Breast epithelium (tissue), 4 donors: ENCODE measurements around the gene PRSS36. TPM values are rescaled to one million over a fixed set of nuclear protein-coding genes. Genes with fewer than 3 reads are reported as not detected.
"Not testable (repeated sequence)": the region's sequence is repeated elsewhere in the genome, so short reads cannot be mapped to it uniquely, and the experiment has no call there.

Experiments
- DNase-seq, 2 donors: peaks; one replicate each; pipeline ENCODE4 v3.0.0-alpha.2; 2019; ENCODE audit warnings: low spot score in 2 of 2
- H3K27ac ChIP-seq, 2 donors: fragments of 200-600 bp; sonication (generic) in 1 of 2; one replicate each; pipeline ENCODE4 v1.5.1; 2016 to 2019; ENCODE audit warnings: mild to moderate bottlenecking in 1 of 2
- H3K27me3 ChIP-seq, 2 donors: fragments of 200-600 bp; sonication (generic) in 1 of 2; one replicate each; pipeline versions ENCODE4 v1.5.1 to v1.6.0; 2017 to 2019; ENCODE audit warnings: control low read depth in 1 of 2, mild to moderate bottlenecking in 1 of 2
- H3K36me3 ChIP-seq: fragments of 200-600 bp; one replicate; pipeline ENCODE4 v1.5.1; 2019
- H3K4me1 ChIP-seq, 2 donors: fragments of 200-600 bp; sonication (generic); one replicate each; pipeline ENCODE4 v1.5.1; 2016 to 2019; ENCODE audit warnings: control low read depth in 1 of 2
- H3K4me3 ChIP-seq, 3 donors: fragments of 200-600 bp; sonication (generic); 1 replicate in 2 of 3; 2 replicates in 1 of 3; pipeline ENCODE4 v1.5.1; 2016 to 2019; ENCODE audit warnings: mild to moderate bottlenecking in 3 of 3, moderate library complexity in 2 of 3
- H3K9me3 ChIP-seq, 2 donors: fragments of 200-600 bp; sonication (generic) in 1 of 2; one replicate each; pipeline ENCODE4 v1.5.1; 2016 to 2019; ENCODE audit warnings: control low read depth in 1 of 2
- POLR2A ChIP-seq: fragments of 450-650 bp; IDR thresholded peaks from one replicate; pipeline ENCODE4 v1.6.1; 2016; ENCODE audit warnings: antibody characterized with exemption, mild to moderate bottlenecking, moderate library complexity
- POLR2AphosphoS5 ChIP-seq, 3 donors: sonication (generic); formaldehyde crosslinking; IDR thresholded peaks; one replicate each; pipeline ENCODE4 v1.6.1; 2017; ENCODE audit warnings: antibody characterized with exemption in 3 of 3
- intact Hi-C: fragments of 100-400 bp; cut with DNase I; formaldehyde crosslinking; loops from one replicate; pipeline ENCODE4 v1.15.1; 2023; ENCODE audit warnings: low total_unique reads
- total RNA-seq, 3 donors: library from RNA; depleted of rRNA; stranded (reverse); fragments of >200 nt; gene quantifications; one replicate each; pipeline ENCODE4 v1.1.0, GENCODE V29; 2016
- TF ChIP-seq, protein P1 (sequence below), 3 donors: fragments of 450-650 bp; IDR thresholded peaks; one replicate each; pipeline ENCODE4 v1.5.1; 2016 to 2017; ENCODE audit warnings: antibody characterized with exemption in 3 of 3, mild to moderate bottlenecking in 3 of 3, moderate library complexity in 3 of 3

PRSS36 gene
- total RNA-seq, 3 donors from 2014 or later: 0.98 to 8.3 (median 2.0) TPM

DNA sequence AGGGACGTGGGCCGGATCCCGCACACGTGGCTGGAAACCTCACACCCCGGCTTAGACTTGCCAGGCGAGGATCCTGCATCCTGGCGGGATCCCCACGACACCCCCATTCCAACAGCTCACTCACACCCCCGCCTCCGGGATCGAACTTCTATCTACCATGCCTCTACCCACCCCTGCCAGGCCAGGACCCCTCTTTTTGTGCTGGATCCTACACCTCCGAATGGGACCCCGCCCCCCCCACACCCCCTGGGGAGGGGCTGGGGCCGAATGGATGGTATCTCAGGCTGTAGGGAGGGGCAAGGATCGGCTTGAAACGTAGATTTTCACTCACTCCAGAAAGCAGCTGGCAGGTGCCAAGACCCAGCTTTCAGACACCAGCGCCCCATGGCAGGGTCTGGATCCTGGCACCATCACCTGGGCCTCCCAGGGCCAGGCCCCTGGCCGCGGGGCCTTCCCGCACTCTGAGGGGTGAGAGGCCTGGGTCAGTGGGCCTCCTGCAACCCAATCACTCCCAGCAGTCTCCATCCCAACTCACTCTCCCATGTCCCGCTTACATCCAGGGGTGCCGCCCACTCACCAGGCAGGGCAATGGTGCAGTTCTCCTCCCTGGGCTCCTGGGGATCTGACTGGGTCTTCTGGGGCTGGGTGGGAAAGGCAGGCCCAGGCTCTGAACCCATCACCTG lies 6.7 kb downstream of the PRSS36 start:
- Histone ChIP-seq H3K36me3 (no peaks in the 10 kb centered on the region), H3K4me3 (peak overlapping the region; percentile 42 to 83 (median 57)), H3K27ac (peak overlapping the region; percentile 87 to 93), H3K9me3 (no peaks in the 10 kb centered on the region), H3K27me3 (no peaks in the 10 kb centered on the region), H3K4me1 (peaks cover 9 to 17% of the 10 kb centered on the region in 2 donors)
- TF ChIP-seq POLR2A: no peak
- TF ChIP-seq, protein P1, sequence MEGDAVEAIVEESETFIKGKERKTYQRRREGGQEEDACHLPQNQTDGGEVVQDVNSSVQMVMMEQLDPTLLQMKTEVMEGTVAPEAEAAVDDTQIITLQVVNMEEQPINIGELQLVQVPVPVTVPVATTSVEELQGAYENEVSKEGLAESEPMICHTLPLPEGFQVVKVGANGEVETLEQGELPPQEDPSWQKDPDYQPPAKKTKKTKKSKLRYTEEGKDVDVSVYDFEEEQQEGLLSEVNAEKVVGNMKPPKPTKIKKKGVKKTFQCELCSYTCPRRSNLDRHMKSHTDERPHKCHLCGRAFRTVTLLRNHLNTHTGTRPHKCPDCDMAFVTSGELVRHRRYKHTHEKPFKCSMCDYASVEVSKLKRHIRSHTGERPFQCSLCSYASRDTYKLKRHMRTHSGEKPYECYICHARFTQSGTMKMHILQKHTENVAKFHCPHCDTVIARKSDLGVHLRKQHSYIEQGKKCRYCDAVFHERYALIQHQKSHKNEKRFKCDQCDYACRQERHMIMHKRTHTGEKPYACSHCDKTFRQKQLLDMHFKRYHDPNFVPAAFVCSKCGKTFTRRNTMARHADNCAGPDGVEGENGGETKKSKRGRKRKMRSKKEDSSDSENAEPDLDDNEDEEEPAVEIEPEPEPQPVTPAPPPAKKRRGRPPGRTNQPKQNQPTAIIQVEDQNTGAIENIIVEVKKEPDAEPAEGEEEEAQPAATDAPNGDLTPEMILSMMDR (IDR thresholded peaks at IDR 0.05): no peak
- no peak for TF ChIP-seq POLR2AphosphoS5 (IDR thresholded peaks at IDR 0.05)
- peak in 1 of 2 donors; percentile 43 for DNase-seq
- intact Hi-C loops: no loop called here

DNA sequence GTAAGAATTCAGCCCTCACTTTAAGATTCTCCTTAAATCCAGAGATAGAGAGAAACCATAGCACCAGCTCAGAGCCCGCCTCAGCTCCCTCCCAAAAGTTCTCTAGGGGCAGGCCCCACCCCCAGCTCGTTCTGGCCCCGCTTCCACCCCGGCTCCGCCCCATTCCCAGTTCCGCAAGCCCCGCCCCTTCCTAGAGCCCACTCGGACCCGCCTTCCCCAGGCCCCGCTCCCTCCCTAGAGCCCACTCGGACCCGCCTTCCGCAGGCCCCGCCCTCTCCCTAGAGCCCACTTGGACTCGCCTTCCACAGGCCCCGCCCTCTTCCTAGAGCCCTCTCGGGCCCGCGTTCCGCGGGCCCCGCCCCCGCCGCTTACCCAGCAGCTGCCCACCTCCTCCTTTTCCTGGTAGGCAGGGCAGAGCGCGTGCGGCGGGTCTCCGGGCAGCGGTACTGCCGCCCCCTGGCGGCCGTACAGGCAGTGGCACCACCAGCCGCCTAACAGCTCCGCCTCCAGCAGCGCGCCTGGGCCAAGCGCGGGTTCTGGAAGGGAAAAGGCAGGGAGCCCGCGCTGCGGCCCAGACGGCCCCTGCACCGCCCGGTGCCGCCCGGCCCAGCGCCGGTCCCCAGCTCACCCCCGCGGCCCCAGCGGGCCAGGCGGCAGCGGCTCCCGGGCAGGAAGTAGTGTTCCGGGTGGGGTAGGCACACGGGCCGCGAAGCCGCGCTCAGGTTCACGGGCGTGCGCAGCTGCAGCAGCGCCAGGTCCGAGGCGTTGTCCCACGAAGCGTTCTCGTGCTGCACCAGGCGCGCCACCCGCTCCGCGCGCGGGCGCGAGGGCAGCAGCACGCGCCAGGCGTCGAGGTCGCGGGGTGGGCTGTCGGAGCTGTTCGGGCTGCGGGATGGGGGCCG lies 7.5 kb downstream of the PRSS36 start:
- Histone ChIP-seq H3K4me1 (peaks cover 9 to 21% of the 10 kb centered on the region in 2 donors), H3K36me3 (no peaks in the 10 kb centered on the region), H3K27ac (peak overlapping the region; percentile 87 to 93), H3K9me3 (no peaks in the 10 kb centered on the region), H3K27me3 (no peaks in the 10 kb centered on the region), H3K4me3 (peak overlapping the region; percentile 42 to 83 (median 57))
- intact Hi-C loops: no loop called here
- DNase-seq: peak; percentile 99
- TF ChIP-seq, protein P1 (IDR thresholded peaks at IDR 0.05): peak; percentile 95 to 99 (median 97)
- peak; percentile 47 to 63 (median 51) for TF ChIP-seq POLR2AphosphoS5 (IDR thresholded peaks at IDR 0.05)
- peak; percentile 34 for TF ChIP-seq POLR2A

DNA sequence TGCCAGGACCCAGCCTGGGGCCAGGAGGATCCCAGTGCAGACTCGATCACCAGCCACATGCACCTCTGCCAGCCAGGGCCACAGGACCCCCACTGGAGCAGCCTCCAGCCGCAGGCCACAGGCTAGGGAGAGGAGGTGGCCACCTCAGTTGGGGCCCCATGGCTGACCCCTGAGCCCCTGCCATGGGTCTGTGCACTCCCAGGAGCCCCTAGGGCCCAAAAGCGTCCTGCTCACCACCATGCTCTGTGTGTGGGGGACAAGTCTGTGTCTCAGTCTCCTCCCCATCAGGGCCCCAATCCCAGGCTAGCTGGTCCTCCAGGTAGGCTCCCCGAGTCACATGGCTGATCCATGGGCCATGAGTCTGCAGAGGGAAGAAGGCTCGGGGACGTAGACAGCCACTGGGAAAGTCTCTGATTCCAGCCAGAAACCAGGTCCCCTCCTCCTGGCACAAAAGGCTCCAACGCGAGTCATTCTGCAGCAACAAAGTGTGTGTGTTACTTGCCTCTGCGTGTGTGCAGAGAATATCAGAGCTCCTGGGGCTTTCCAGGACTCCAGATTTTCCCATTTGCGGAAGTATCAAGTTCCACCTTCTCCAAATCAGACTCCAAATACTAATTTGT lies 8.3 kb downstream of the PRSS36 start:
- intact Hi-C loops: no loop called here
- H3K4me1 ChIP-seq: peaks cover 9 to 21% of the 10 kb centered on the region in 2 donors
- H3K4me3 ChIP-seq: peak overlapping the region; percentile 12 to 83 (median 57)
- no peaks in the 10 kb centered on the region for H3K9me3 ChIP-seq
- H3K27me3 ChIP-seq: no peaks in the 10 kb centered on the region
- peak overlapping the region; percentile 87 to 93 for H3K27ac ChIP-seq
- H3K36me3 ChIP-seq: no peaks in the 10 kb centered on the region
- TF ChIP-seq, protein P1 (IDR thresholded peaks at IDR 0.05): no peak
- TF ChIP-seq POLR2AphosphoS5 (IDR thresholded peaks at IDR 0.05): peak in 1 of 3 donors; percentile 12
- DNase-seq: peak in 1 of 2 donors; percentile 59

GRCh38 chr16:31141071-31141469 lies 8.8 kb downstream of the PRSS36 start:
- peak overlapping the region in 1 of 3 donors; percentile 83 for H3K4me3 ChIP-seq
- intact Hi-C loops: not testable (repeated sequence)

More at GRCh38 chr16:31141071-31141469, 8.8 kb downstream of the PRSS36 start:
- not testable (repeated sequence) for H3K27me3 ChIP-seq, H3K9me3 ChIP-seq, H3K36me3 ChIP-seq, DNase-seq
- Histone ChIP-seq H3K27ac (peak overlapping the region; percentile 87 to 93), H3K4me1 (peaks cover 9 to 21% of the 10 kb centered on the region in 2 donors)
